Gastroesophageal sphincter (tissue), 3 donors: ENCODE results near the gene MAGEH1.

Source experiments
- CTCF ChIP-seq, 4 experiments: fragments of 200-600 bp in 2 of 4; fragments of 450-650 bp in 2 of 4; sonication (generic) in 1 of 4; IDR thresholded peaks; one replicate each; pipeline ENCODE4 v1.5.1; 2017 to 2019; ENCODE audit warnings: antibody characterized with exemption in 4 of 4, mild to moderate bottlenecking in 2 of 4, moderate library complexity in 2 of 4
- POLR2A ChIP-seq, 2 donors: fragments of 450-650 bp; IDR thresholded peaks; one replicate each; pipeline ENCODE4 v1.6.1; 2017; ENCODE audit warnings: antibody characterized with exemption in 2 of 2, mild to moderate bottlenecking in 2 of 2, moderate library complexity in 1 of 2

DNA sequence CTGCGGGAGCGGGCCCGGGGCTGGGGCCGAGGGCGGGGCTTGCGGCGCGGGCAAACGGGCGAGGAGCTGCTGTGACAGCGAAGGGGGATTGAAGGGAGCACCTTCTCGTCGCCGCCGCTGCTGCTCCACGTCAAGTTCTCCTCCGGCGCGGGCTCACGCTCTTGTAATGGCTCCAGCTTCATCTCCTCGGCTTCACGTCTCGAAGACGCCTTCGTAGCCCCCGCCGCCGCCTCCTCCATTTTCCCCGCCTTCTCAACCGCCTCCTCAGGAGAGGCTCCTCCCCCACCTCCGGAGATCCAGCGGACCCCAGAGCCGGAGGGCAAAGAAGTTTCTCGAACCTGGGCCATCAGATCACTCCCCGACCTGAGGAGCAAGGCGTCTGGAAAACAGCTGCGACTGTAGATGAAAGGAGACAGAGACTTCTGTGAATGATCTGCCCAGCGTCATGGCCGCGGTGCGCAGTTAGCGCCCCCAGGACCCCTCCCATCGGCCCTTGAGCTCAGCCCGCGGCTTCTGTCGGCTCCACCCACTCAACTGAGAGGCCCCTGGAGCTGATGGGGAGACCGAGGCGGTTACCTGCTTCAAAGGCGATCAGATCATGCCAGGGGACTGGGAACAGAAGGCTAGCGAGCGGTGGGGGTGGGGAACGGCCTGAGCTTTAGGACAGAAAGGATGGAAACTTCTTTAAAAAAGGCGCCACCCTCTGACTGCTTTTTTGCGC is 36.8 kb downstream of the MAGEH1 start:
- TF ChIP-seq CTCF (IDR thresholded peaks at IDR 0.05) (no peak), POLR2A (IDR thresholded peaks at IDR 0.05) (peak in 1 of 2 donors; percentile 23)
